Retina (tissue), 1 donor: ENCODE data around the gene POLG.

Source experiments
- DNase-seq: peaks from one replicate; pipeline ENCODE4 v3.0.0-alpha.2; 2016

POLG gene

GRCh38 chr15:89334510-89335297, at the start of gene POLG:
TSS of gene POLG (minus strand) at chr15:89334824. CDS start at chr15:89333754, 1,070 bp downstream.
- DNase-seq: peak; percentile 99

- no peak for DNase-seq
Measured at GRCh38 chr15:89384176-89384604, 49.6 kb upstream of the POLG start.

- DNase-seq: peak; percentile 88
Measured at GRCh38 chr15:89383365-89384175, 48.9 kb upstream of the POLG start.

GRCh38 chr15:89381888-89382686, 47.5 kb upstream of the POLG start:
- DNase-seq: no peak

- DNase-seq: no peak
Measured at GRCh38 chr15:89381331-89381730, 46.7 kb upstream of the POLG start.

- no peak for DNase-seq
Measured at GRCh38 chr15:89379818-89380217, 45.2 kb upstream of the POLG start.

- no peak for DNase-seq
Measured at GRCh38 chr15:89379251-89379695, 44.6 kb upstream of the POLG start.

- DNase-seq: peak; percentile 88
Measured at GRCh38 chr15:89378296-89379151, 43.9 kb upstream of the POLG start.

- DNase-seq: no peak
Measured at GRCh38 chr15:89377842-89378295, 43.2 kb upstream of the POLG start.

GRCh38 chr15:89377024-89377841, 42.6 kb upstream of the POLG start:
- no peak for DNase-seq

GRCh38 chr15:89376388-89376787, 41.8 kb upstream of the POLG start:
- DNase-seq: no peak

GRCh38 chr15:89375093-89376005, 40.7 kb upstream of the POLG start:
- no peak for DNase-seq

GRCh38 chr15:89374086-89374981, 39.7 kb upstream of the POLG start:
- no peak for DNase-seq

- no peak for DNase-seq
Measured at GRCh38 chr15:89372069-89372935, 37.7 kb upstream of the POLG start.

GRCh38 chr15:89371228-89372044, 36.8 kb upstream of the POLG start:
- DNase-seq: peak; percentile 66

- DNase-seq: no peak
Measured at GRCh38 chr15:89370978-89371227, 36.3 kb upstream of the POLG start.
